Stimulated activated CD8-positive, alpha-beta memory T cell treated with anti-CD3 and anti-CD28 coated beads, Interleukin-15, amount 100 ng/mL, for 24 hours (primary cell): Measurements from ENCODE around the gene NRXN2.

Source experiments
- DNase-seq: peaks from one replicate; pipeline ENCODE4 v3.0.0-alpha.2; 2020; ENCODE audit warnings: low read depth

The NRXN2 gene

DNA sequence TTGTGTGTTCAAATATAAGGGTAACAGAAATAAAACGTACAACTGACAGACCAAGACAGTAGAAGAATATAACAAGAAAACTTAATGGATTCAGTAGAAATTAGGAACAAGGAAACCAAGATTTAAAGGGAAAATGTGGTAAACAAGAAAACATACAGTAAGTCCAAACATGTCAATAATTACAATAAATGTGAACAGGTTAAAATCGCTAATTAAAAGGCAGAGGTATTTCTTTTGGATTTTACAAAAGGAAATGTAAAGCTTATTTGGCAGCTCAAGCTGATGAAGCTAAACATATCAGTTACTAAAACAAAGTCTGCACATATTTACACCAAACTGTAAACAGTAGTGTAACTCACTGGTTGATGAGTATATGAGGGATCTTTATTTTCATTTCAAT lies 134.3 kb downstream of the NRXN2 start:
- no peak for DNase-seq

- DNase-seq, result no peak
Measured at GRCh38 chr11:64586366-64586765, 136.6 kb downstream of the NRXN2 start.

GRCh38 chr11:64585150-64585549 lies 137.8 kb downstream of the NRXN2 start:
- no peak for DNase-seq

- no peak for DNase-seq
Measured at GRCh38 chr11:64583296-64584262, 139.4 kb downstream of the NRXN2 start.

GRCh38 chr11:64582885-64583284 lies 140.1 kb downstream of the NRXN2 start:
- no peak for DNase-seq

DNA sequence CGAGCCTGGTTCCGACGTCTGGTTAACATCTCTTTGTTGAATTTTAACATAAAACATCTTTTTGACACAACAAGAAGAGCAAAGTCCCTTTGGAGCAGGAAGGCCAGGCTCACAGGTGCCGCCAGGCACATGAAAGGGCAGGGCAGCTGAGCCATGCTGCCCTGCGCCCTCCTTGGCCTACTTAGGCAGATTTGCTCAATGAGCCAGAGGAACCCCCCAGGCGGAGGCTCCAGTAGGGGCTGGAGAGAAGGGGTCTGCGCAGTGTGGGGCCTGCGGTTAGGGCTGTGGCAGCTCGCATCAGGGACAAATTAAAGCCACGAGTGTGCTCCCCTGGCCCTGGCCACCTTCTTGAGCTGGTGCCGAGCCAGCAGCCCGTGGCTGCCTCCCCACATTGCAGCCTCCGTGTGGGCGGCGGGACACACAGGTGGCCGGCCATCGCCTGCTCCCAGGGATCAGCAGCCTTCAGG lies 141.9 kb downstream of the NRXN2 start:
- no peak for DNase-seq

DNA sequence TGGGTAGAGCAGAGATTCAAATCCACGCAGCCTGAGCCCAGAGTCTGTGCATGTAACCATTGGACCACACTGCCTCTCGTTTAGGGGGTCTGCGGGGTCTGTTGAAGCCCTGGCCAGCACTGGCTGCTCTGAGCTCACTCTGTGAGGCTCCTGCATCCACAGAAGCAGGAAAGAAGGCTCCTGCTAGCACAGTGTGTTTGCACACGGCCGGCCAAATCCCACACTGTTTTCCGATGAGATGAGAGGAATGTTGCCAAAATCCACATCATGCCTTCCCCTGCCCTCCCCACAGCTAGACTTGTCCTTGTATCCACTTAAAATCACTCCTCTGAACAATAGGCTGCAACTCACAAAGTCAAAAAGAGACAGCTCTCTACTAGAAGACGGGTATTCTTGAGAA lies 142.6 kb downstream of the NRXN2 start:
- no peak for DNase-seq

DNA sequence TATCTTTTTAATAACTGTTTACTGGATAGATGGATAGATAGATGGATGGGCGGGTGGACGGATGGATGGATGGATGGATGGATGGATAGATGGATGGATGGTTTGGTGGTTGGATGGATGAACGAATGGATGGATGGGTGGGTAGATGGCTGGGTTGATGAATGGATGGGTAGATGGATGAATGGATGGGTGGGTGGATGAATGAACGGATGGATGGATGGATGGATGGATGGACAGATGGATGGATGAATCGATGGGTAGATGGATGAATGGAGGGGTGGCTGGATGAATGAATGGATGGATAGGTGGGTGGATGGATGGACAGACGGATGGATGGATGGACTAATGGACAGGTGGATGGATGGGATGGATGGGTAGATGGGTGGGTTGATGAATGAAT lies 145.8 kb downstream of the NRXN2 start:
- DNase-seq, result no peak

DNA sequence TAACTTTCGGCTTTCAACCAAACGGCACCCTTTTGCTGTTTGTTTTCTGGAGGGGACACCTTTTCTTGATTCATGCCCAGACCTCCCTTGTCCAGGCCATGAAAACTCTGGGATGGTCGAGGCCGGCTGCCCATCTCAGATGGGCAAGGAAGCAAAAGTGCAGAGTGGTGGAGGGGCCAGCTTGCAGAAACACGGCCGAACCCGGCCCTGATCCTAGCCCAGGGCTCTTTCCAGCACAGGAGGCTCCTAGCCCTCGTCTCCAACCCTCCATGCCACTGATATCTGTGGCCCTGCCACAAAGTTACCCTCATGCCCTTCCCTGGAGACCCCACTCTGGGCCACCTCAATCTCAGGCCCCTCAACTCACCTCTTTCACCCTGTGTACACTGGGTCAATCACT lies 150.9 kb downstream of the NRXN2 start:
- DNase-seq, result no peak

DNA sequence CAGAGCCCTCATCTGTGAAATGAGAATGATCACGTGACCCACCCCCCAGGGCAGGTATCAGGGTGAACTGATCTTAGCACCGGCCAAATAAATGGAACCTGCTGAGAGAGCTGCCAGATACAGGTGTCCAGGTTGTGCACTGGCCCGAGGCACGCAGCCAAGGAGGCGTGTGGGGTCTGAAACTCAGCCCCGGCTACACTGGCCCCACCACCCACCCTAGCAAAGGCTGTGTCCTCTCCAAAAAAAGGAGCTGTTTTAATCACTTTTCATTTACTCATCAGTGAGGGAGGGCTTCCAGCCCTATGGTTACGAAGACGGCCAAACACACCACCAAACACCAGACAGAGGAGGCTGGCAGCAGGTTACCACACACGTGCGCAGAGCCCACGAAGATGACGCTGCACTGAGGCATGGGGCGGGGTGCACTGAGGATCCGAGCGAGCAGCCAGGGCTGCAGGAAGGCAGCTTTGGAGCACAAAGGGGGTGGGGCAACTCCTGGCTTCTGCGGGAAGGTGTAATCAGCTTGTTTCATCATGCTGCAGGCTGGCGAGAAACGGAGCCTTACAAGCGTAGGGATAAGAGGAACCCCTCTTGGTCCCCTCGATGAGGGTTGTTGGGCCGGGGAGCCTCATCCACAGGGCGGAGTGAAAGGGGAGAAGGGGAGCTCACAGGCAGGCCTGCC lies 151.4 kb downstream of the NRXN2 start:
- no peak for DNase-seq

- no peak for DNase-seq
Measured at GRCh38 chr11:64571050-64571409, 152.0 kb downstream of the NRXN2 start.

DNA sequence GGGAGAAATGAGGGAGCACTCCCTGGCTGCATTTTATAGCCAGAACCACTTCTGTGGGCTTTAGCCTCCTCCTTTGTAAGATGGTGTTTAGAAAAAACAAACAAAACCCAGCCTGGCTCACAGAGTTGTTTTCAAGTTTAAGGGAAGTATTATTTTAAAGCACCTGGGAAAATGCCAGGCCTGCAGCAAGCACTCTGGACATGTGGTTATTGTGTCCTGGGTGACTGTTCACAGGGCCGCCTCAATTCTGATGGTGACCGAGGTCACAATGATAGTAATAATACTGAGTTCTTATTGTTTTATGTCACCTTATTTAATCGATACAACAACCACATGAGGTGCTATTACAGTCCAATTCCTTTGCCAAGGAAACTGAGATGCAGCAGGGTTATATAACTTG lies 152.7 kb downstream of the NRXN2 start:
- no peak for DNase-seq

DNA sequence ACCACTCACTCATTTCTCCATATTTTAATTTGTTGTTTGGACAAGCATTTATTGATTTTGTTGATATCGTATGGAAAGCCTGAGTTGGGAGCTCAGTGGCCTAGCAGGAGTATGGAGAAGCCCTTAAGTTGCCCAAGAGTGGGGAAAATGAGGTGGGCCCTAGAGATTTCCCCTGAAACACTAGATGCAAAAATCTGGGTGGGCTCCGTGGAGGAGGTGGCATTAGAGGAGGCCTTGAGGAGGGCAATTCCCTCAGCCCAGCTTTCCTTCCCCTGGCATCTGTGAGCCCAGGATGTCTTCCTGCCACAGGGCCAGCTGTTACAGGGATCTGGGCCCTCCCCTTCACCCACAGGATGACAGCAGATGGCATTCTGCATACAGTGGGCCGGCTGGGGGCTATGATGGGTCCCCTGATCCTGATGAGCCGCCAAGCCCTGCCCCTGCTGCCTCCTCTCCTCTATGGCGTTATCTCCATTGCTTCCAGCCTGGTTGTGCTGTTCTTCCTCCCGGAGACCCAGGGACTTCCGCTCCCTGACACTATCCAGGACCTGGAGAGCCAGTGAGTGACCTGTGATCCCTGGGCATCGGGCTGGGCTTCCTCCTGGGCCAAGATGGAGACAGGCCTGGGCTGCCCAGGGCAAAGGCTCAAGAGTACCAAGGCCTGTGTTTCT lies 153.6 kb downstream of the NRXN2 start:
- DNase-seq, result no peak

DNA sequence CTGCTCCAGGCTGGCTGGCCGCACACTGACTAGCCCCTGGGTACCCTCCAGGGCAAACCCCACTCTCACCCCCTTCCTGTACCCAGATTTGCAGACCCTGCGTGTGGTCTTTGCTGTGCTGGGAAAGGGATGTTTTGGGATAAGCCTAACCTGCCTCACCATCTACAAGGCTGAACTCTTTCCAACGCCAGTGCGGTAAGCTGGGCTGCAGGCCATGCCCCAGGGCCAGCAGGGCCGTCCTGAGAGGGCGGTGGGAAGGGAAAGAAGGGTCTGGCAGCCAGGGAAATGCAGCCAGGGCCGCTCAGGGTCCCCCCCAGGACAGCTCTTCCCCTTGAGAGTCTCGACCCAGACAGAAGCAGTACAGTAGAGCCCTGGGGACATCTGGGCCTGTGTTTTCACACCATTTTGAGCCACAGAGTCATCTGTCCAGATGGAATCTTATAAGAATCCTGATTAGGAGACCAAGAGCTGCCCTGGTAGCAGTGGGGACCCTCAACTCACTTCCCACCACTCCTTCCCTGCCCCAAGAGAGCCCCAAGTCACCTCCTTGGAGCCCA lies 154.3 kb downstream of the NRXN2 start:
- DNase-seq, result no peak

- DNase-seq, result no peak
Measured at GRCh38 chr11:64568041-64568571, 154.9 kb downstream of the NRXN2 start.

- no peak for DNase-seq
Measured at GRCh38 chr11:64566915-64567891, 155.8 kb downstream of the NRXN2 start.

DNA sequence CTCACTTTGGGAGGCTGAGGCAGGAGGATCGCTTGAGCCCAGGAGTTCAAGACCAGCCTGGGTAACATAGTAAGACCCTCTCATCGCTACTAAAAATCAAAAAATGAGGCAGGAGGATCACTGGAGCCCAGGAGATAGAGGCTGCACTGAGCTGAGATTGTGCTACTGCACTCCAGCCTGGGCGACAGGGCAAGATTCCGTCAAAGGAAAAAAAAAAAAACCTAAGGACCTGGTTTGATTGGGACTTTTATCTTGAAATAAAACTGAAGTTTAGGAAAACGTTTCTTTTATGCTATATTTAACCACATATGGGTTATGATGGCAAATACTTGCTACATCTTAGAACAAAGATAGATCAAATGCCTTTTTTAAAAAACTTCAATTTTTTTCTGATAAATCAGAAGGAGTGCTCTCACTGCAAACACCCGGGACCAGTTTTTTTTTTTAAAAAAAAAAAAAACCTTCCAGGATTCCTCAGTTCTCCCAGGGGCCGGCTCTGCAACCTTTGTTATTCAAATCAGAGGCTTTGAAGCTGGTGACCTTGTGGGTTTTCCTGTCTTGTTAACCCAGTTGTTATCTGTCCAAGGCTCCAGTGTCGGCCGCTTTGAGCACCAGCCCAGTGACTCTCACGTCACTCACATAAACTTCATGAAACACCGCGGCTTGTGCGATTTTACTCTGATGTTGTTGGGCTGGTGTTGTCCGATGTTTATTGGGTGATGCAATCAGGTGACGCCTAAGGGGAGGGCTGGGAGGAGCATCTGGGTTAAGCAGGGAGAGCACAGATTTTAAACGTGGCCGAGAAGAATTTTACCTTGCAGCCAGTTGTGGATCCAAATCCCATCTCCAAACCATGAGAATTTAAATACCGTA lies 156.7 kb downstream of the NRXN2 start:
- no peak for DNase-seq

GRCh38 chr11:64564947-64565889 lies 157.8 kb downstream of the NRXN2 start:
- DNase-seq, result no peak

DNA sequence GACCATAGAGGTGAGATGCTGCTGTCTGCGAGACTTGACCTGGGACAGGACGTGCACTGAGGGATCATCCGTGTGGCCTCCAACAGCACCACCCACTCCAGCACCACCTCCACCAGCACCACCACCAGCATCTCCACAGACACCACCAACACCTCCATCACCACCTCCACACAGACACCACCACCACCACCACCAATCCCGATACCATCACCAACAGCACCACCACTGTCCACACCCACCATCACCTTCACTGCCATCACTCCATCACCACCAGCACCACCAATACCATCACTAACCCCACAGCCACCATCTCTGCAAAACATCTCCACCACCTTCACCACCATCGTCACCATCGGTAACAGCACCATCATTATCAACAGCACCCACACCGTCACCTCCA lies 158.6 kb downstream of the NRXN2 start:
- no peak for DNase-seq
